ENCODE results near the gene CMTM1.

Gene CMTM1

GRCh38 chr16:66575060-66575459, 8.8 kb downstream of the CMTM1 start:
- H3K27me3 ChIP-seq (ENCODE audit: control insufficient read depth in 2 of 2, insufficient read depth in 2 of 2, low read length in 2 of 2), result peaks cover 8 to 16% of the 10 kb centered on the region in 2 donors
- peaks cover 3 to 4% of the 10 kb centered on the region in 2 donors for H3K4me1 ChIP-seq (ENCODE audit: control insufficient read depth in 2 of 2, insufficient read depth in 2 of 2, low read length in 2 of 2)
- no peaks in the 10 kb centered on the region for H3K36me3 ChIP-seq (ENCODE audit: control insufficient read depth in 2 of 2, insufficient read depth in 2 of 2, low read length in 2 of 2)
- H3K9ac ChIP-seq (ENCODE audit: low read depth in 1 of 2, low read length in 2 of 2), result no peak overlapping the region
- H3K27ac ChIP-seq (ENCODE audit: low read depth in 2 of 2, low read length in 2 of 2), result no peak overlapping the region
- H3K9me3 ChIP-seq (ENCODE audit: control insufficient read depth in 2 of 2, low read length in 2 of 2), result no peaks in the 10 kb centered on the region
- H3K4me3 ChIP-seq (ENCODE audit: low read length in 2 of 2), result no peak overlapping the region

- H3K4me1 ChIP-seq (ENCODE audit: control insufficient read depth in 2 of 2, insufficient read depth in 2 of 2, low read length in 2 of 2), result peaks cover 2 to 4% of the 10 kb centered on the region in 2 donors
- no peaks in the 10 kb centered on the region for H3K36me3 ChIP-seq (ENCODE audit: control insufficient read depth in 2 of 2, insufficient read depth in 2 of 2, low read length in 2 of 2)
- H3K9ac ChIP-seq (ENCODE audit: low read depth in 1 of 2, low read length in 2 of 2), result no peak overlapping the region
- H3K9me3 ChIP-seq (ENCODE audit: control insufficient read depth in 2 of 2, low read length in 2 of 2), result no peaks in the 10 kb centered on the region
- H3K27ac ChIP-seq (ENCODE audit: low read depth in 2 of 2, low read length in 2 of 2), result no peak overlapping the region
- H3K4me3 ChIP-seq (ENCODE audit: low read length in 2 of 2), result no peak overlapping the region
- H3K27me3 ChIP-seq (ENCODE audit: control insufficient read depth in 2 of 2, insufficient read depth in 2 of 2, low read length in 2 of 2), result peaks cover 8 to 16% of the 10 kb centered on the region in 2 donors
Measured at GRCh38 chr16:66576296-66576695, 10.1 kb downstream of the CMTM1 start.

GRCh38 chr16:66578651-66579531, 12.7 kb downstream of the CMTM1 start, which contains the start of gene CMTM2:
Gene CMTM2 (plus strand): TSS chr16:66579463. CDS start chr16:66579608, 145 bp downstream.
- H3K4me3 ChIP-seq (ENCODE audit: low read length in 2 of 2), result peak within 1 kb of the TSS; percentile 27 to 44
- peak within 1 kb of the TSS in 1 of 2 donors; percentile 18 for H3K9ac ChIP-seq (ENCODE audit: low read depth in 1 of 2, low read length in 2 of 2)
- peaks cover 2 to 4% of the 10 kb centered on the region in 2 donors for H3K4me1 ChIP-seq (ENCODE audit: control insufficient read depth in 2 of 2, insufficient read depth in 2 of 2, low read length in 2 of 2)
- no peak within 1 kb of the TSS for H3K27ac ChIP-seq (ENCODE audit: low read depth in 2 of 2, low read length in 2 of 2)
- H3K36me3 ChIP-seq (ENCODE audit: control insufficient read depth in 2 of 2, insufficient read depth in 2 of 2, low read length in 2 of 2), result no peaks in the 10 kb centered on the region
- peaks cover 8 to 16% of the 10 kb centered on the region in 2 donors for H3K27me3 ChIP-seq (ENCODE audit: control insufficient read depth in 2 of 2, insufficient read depth in 2 of 2, low read length in 2 of 2)
- no peaks in the 10 kb centered on the region for H3K9me3 ChIP-seq (ENCODE audit: control insufficient read depth in 2 of 2, low read length in 2 of 2)

GRCh38 chr16:66580605-66581209, 14.5 kb downstream of the CMTM1 start:
- peaks cover 8 to 16% of the 10 kb centered on the region in 2 donors for H3K27me3 ChIP-seq (ENCODE audit: control insufficient read depth in 2 of 2, insufficient read depth in 2 of 2, low read length in 2 of 2)
- no peaks in the 10 kb centered on the region for H3K9me3 ChIP-seq (ENCODE audit: control insufficient read depth in 2 of 2, low read length in 2 of 2)
- H3K36me3 ChIP-seq (ENCODE audit: control insufficient read depth in 2 of 2, insufficient read depth in 2 of 2, low read length in 2 of 2), result no peaks in the 10 kb centered on the region
- H3K9ac ChIP-seq (ENCODE audit: low read depth in 1 of 2, low read length in 2 of 2), result no peak overlapping the region
- H3K4me1 ChIP-seq (ENCODE audit: control insufficient read depth in 2 of 2, insufficient read depth in 2 of 2, low read length in 2 of 2), result peaks cover 2 to 4% of the 10 kb centered on the region in 2 donors
- no peak overlapping the region for H3K27ac ChIP-seq (ENCODE audit: low read depth in 2 of 2, low read length in 2 of 2)
- no peak overlapping the region for H3K4me3 ChIP-seq (ENCODE audit: low read length in 2 of 2)

GRCh38 chr16:66581246-66581952, 15.2 kb downstream of the CMTM1 start:
- no peak overlapping the region for H3K4me3 ChIP-seq (ENCODE audit: low read length in 2 of 2)
- no peak overlapping the region for H3K27ac ChIP-seq (ENCODE audit: low read depth in 2 of 2, low read length in 2 of 2)
- H3K36me3 ChIP-seq (ENCODE audit: control insufficient read depth in 2 of 2, insufficient read depth in 2 of 2, low read length in 2 of 2), result no peaks in the 10 kb centered on the region
- no peaks in the 10 kb centered on the region for H3K9me3 ChIP-seq (ENCODE audit: control insufficient read depth in 2 of 2, low read length in 2 of 2)
- peaks cover 2 to 4% of the 10 kb centered on the region in 2 donors for H3K4me1 ChIP-seq (ENCODE audit: control insufficient read depth in 2 of 2, insufficient read depth in 2 of 2, low read length in 2 of 2)
- no peak overlapping the region for H3K9ac ChIP-seq (ENCODE audit: low read depth in 1 of 2, low read length in 2 of 2)
- peaks cover 8 to 16% of the 10 kb centered on the region in 2 donors for H3K27me3 ChIP-seq (ENCODE audit: control insufficient read depth in 2 of 2, insufficient read depth in 2 of 2, low read length in 2 of 2)

GRCh38 chr16:66585481-66586239, 19.4 kb downstream of the CMTM1 start:
- H3K9me3 ChIP-seq (ENCODE audit: control insufficient read depth in 2 of 2, low read length in 2 of 2), result no peaks in the 10 kb centered on the region
- no peak overlapping the region for H3K27ac ChIP-seq (ENCODE audit: low read depth in 2 of 2, low read length in 2 of 2)
- no peaks in the 10 kb centered on the region for H3K4me1 ChIP-seq (ENCODE audit: control insufficient read depth in 2 of 2, insufficient read depth in 2 of 2, low read length in 2 of 2)
- H3K36me3 ChIP-seq (ENCODE audit: control insufficient read depth in 2 of 2, insufficient read depth in 2 of 2, low read length in 2 of 2), result no peaks in the 10 kb centered on the region
- no peak overlapping the region for H3K4me3 ChIP-seq (ENCODE audit: low read length in 2 of 2)
- no peak overlapping the region for H3K9ac ChIP-seq (ENCODE audit: low read depth in 1 of 2, low read length in 2 of 2)
- no peaks in the 10 kb centered on the region for H3K27me3 ChIP-seq (ENCODE audit: control insufficient read depth in 2 of 2, insufficient read depth in 2 of 2, low read length in 2 of 2)

- H3K9me3 ChIP-seq (ENCODE audit: control insufficient read depth in 2 of 2, low read length in 2 of 2), result no peaks in the 10 kb centered on the region
- no peak overlapping the region for H3K27ac ChIP-seq (ENCODE audit: low read depth in 2 of 2, low read length in 2 of 2)
- no peak overlapping the region for H3K9ac ChIP-seq (ENCODE audit: low read depth in 1 of 2, low read length in 2 of 2)
- no peaks in the 10 kb centered on the region for H3K27me3 ChIP-seq (ENCODE audit: control insufficient read depth in 2 of 2, insufficient read depth in 2 of 2, low read length in 2 of 2)
- no peaks in the 10 kb centered on the region for H3K4me1 ChIP-seq (ENCODE audit: control insufficient read depth in 2 of 2, insufficient read depth in 2 of 2, low read length in 2 of 2)
- no peaks in the 10 kb centered on the region for H3K36me3 ChIP-seq (ENCODE audit: control insufficient read depth in 2 of 2, insufficient read depth in 2 of 2, low read length in 2 of 2)
- no peak overlapping the region for H3K4me3 ChIP-seq (ENCODE audit: low read length in 2 of 2)
Measured at GRCh38 chr16:66587881-66588600, 21.8 kb downstream of the CMTM1 start.

- Histone ChIP-seq H3K9me3 (ENCODE audit: control insufficient read depth in 2 of 2, low read length in 2 of 2) (no peaks in the 10 kb centered on the region), H3K27ac (ENCODE audit: low read depth in 2 of 2, low read length in 2 of 2) (no peak overlapping the region), H3K27me3 (ENCODE audit: control insufficient read depth in 2 of 2, insufficient read depth in 2 of 2, low read length in 2 of 2) (no peaks in the 10 kb centered on the region), H3K4me1 (ENCODE audit: control insufficient read depth in 2 of 2, insufficient read depth in 2 of 2, low read length in 2 of 2) (no peaks in the 10 kb centered on the region), H3K4me3 (ENCODE audit: low read length in 2 of 2) (no peak overlapping the region), H3K36me3 (ENCODE audit: control insufficient read depth in 2 of 2, insufficient read depth in 2 of 2, low read length in 2 of 2) (no peaks in the 10 kb centered on the region), H3K9ac (ENCODE audit: low read depth in 1 of 2, low read length in 2 of 2) (no peak overlapping the region)
Measured at GRCh38 chr16:66588981-66589713, 22.9 kb downstream of the CMTM1 start.

GRCh38 chr16:66590322-66590721, 24.1 kb downstream of the CMTM1 start:
- H3K27ac ChIP-seq (ENCODE audit: low read depth in 2 of 2, low read length in 2 of 2), result no peak overlapping the region
- H3K4me3 ChIP-seq (ENCODE audit: low read length in 2 of 2), result peak overlapping the region in 1 of 2 donors; percentile 50
- H3K27me3 ChIP-seq (ENCODE audit: control insufficient read depth in 2 of 2, insufficient read depth in 2 of 2, low read length in 2 of 2), result no peaks in the 10 kb centered on the region
- H3K36me3 ChIP-seq (ENCODE audit: control insufficient read depth in 2 of 2, insufficient read depth in 2 of 2, low read length in 2 of 2), result no peaks in the 10 kb centered on the region
- peak overlapping the region in 1 of 2 donors; percentile 9 for H3K9ac ChIP-seq (ENCODE audit: low read depth in 1 of 2, low read length in 2 of 2)
- no peaks in the 10 kb centered on the region for H3K9me3 ChIP-seq (ENCODE audit: control insufficient read depth in 2 of 2, low read length in 2 of 2)
- H3K4me1 ChIP-seq (ENCODE audit: control insufficient read depth in 2 of 2, insufficient read depth in 2 of 2, low read length in 2 of 2), result no peaks in the 10 kb centered on the region

Measured in mucosa of rectum (tissue), 2 donors.